PC-9 (cell line): ENCODE measurements around the gene GNL3. TPM values are rescaled to one million over a fixed set of nuclear protein-coding genes. Genes with fewer than 3 reads are reported as not detected.

Source experiments
- BruUV-seq: library from RNA; stranded (reverse); fragments of 400-500 nt; replicated peaks from 2 replicates; lab custom pipeline; 2021; lab: Mats Ljungman, UMichigan
- CTCF ChIA-PET: fragments of 300-600 bp; sonication (Branson Sonifier 250); formaldehyde crosslinking; loops from one replicate; lab custom pipeline; 2022; ENCODE audit warnings: antibody characterized with exemption; lab: Charles Lee
- POLR2A ChIA-PET: fragments of 300-600 bp; sonication (Branson Sonifier 250); formaldehyde crosslinking; loops from one replicate; lab custom pipeline; 2022; ENCODE audit warnings: antibody characterized with exemption; ENCODE audit not compliant: unreplicated experiment; lab: Charles Lee
- DNase-seq, 2 experiments: peaks; one replicate each; pipeline versions ENCODE4 v3.0.0 to v3.0.0-alpha.2; 2015 to 2022; ENCODE audit warnings: mixed read lengths in 1 of 2
- H2AFZ ChIP-seq: fragments of 200-600 bp; sonication (generic); 2 replicates; pipeline ENCODE4 v1.8.1; 2017; ENCODE audit warnings: antibody characterized with exemption
- H3F3A ChIP-seq: fragments of 200-600 bp; sonication (generic); 2 replicates; pipeline ENCODE4 v1.8.1; 2017; ENCODE audit warnings: antibody characterized with exemption, mild to moderate bottlenecking, low read depth; ENCODE audit not compliant: insufficient read depth
- H3K27ac ChIP-seq: fragments of 200-600 bp; sonication (generic); 2 replicates; pipeline ENCODE4 v1.6.1; 2016; ENCODE audit warnings: mixed run types
- H3K27me3 ChIP-seq: fragments of 200-600 bp; sonication (generic); 2 replicates; pipeline ENCODE4 v1.6.1; 2016; ENCODE audit warnings: low read depth, mixed run types; ENCODE audit not compliant: insufficient read depth
- H3K36me3 ChIP-seq: fragments of 200-600 bp; sonication (generic); 2 replicates; pipeline ENCODE4 v1.6.1; 2016; ENCODE audit warnings: low read depth, mixed run types
- H3K4me1 ChIP-seq: fragments of 200-600 bp; sonication (generic); replicated peaks from 2 replicates; pipeline ENCODE4 v1.6.1; 2016; ENCODE audit warnings: mixed run types; ENCODE audit not compliant: insufficient read depth
- H3K4me2 ChIP-seq: fragments of 200-600 bp; sonication (generic); 2 replicates; pipeline ENCODE4 v1.6.1; 2017; ENCODE audit warnings: mixed run types
- H3K4me3 ChIP-seq: fragments of 200-600 bp; sonication (generic); 2 replicates; pipeline ENCODE4 v1.6.1; 2016; ENCODE audit warnings: mixed run types
- H3K79me2 ChIP-seq: fragments of 200-600 bp; sonication (generic); 2 replicates; pipeline ENCODE4 v1.6.1; 2017; ENCODE audit warnings: low read depth, mixed run types
- H3K9me2 ChIP-seq: fragments of 200-600 bp; sonication (generic); 2 replicates; pipeline ENCODE4 v1.8.1; 2017; ENCODE audit warnings: mild to moderate bottlenecking; ENCODE audit not compliant: insufficient read depth
- H3K9me3 ChIP-seq: fragments of 200-600 bp; sonication (generic); 2 replicates; pipeline ENCODE4 v1.8.1; 2016; ENCODE audit warnings: low read depth; ENCODE audit not compliant: insufficient read depth
- H4K20me1 ChIP-seq: fragments of 200-600 bp; sonication (generic); 2 replicates; pipeline ENCODE4 v1.8.1; 2017; ENCODE audit not compliant: insufficient read depth
- CTCF ChIP-seq: fragments of 200-600 bp; sonication (generic); conservative IDR thresholded peaks from 2 replicates; pipeline ENCODE4 v1.6.1; 2017; ENCODE audit warnings: mixed run types, antibody characterized with exemption, mild to moderate bottlenecking, moderate library complexity
- EZH2 ChIP-seq: fragments of 200-600 bp; sonication (generic); IDR thresholded peaks from 2 replicates; pipeline ENCODE4 v1.8.0; 2017; ENCODE audit warnings: antibody characterized with exemption, low read depth
- intact Hi-C: fragments of 100-400 bp; cut with micrococcal nuclease; formaldehyde crosslinking; loops from one replicate; pipeline ENCODE4 v1.10.0; 2022; ENCODE audit not compliant: unreplicated experiment
- total RNA-seq: library from RNA; stranded (reverse); gene quantifications from 2 replicates; pipeline ENCODE4 v1.2.3, GENCODE V29; 2021

Gene GNL3
- total RNA-seq, 1 experiment from 2014 or later: 82.3 TPM

- ChIA-PET CTCF (no interaction called here), POLR2A (no interaction called here)
- TF ChIP-seq CTCF (no peak), EZH2 (no peak)
- Histone ChIP-seq H3K36me3 (no peaks in the 10 kb centered on the region), H2AFZ (no peak overlapping the region), H3K27ac (no peak overlapping the region), H3K27me3 (no peaks in the 10 kb centered on the region), H4K20me1 (no peaks in the 10 kb centered on the region), H3F3A (peaks cover 7% of the 10 kb centered on the region; the same call in 1 of the 2 replicates), H3K9me2 (no peaks in the 10 kb centered on the region), H3K4me1 (no peaks in the 10 kb centered on the region), H3K4me2 (no peak overlapping the region), H3K9me3 (no peaks in the 10 kb centered on the region), H3K79me2 (no peaks in the 10 kb centered on the region), H3K4me3 (no peak overlapping the region)
- DNase-seq: no peak
- BruUV-seq: no TSS peak
- intact Hi-C loops: no loop called here
Observed at GRCh38 chr3:52721002-52721729, 35.3 kb downstream of the GNL3 start.

GRCh38 chr3:52721730-52722008 is 35.8 kb downstream of the GNL3 start:
- no peak for DNase-seq
- ChIA-PET CTCF (no interaction called here), POLR2A (no interaction called here)
- intact Hi-C loops: no loop called here
- Histone ChIP-seq H3K4me1 (no peaks in the 10 kb centered on the region), H3K27ac (no peak overlapping the region), H3K4me3 (no peak overlapping the region), H3K9me3 (no peaks in the 10 kb centered on the region), H3K9me2 (no peaks in the 10 kb centered on the region), H4K20me1 (no peaks in the 10 kb centered on the region), H2AFZ (no peak overlapping the region), H3K36me3 (no peaks in the 10 kb centered on the region), H3F3A (peaks cover 7% of the 10 kb centered on the region; the same call in 1 of the 2 replicates), H3K4me2 (no peak overlapping the region), H3K79me2 (no peaks in the 10 kb centered on the region), H3K27me3 (no peaks in the 10 kb centered on the region)
- no peak for TF ChIP-seq CTCF
- no peak for TF ChIP-seq EZH2
- no TSS peak for BruUV-seq

GRCh38 chr3:52722491-52722890 is 36.7 kb downstream of the GNL3 start:
- Histone ChIP-seq H3K4me3 (no peak overlapping the region), H3K4me1 (no peaks in the 10 kb centered on the region), H3F3A (peaks cover 7% of the 10 kb centered on the region; the same call in 1 of the 2 replicates), H3K27ac (no peak overlapping the region), H4K20me1 (no peaks in the 10 kb centered on the region), H3K27me3 (no peaks in the 10 kb centered on the region), H3K4me2 (no peak overlapping the region), H3K36me3 (0 out of 2 replicates have a peak, but pooled peaks cover under 1% of the 10 kb centered on the region), H3K9me2 (no peaks in the 10 kb centered on the region), H3K79me2 (no peaks in the 10 kb centered on the region), H2AFZ (no peak overlapping the region), H3K9me3 (peaks cover 2% of the 10 kb centered on the region; the same call in 1 of the 2 replicates)
- ChIA-PET POLR2A (no interaction called here), CTCF (no interaction called here)
- intact Hi-C loops: no loop called here
- TF ChIP-seq CTCF (no peak), EZH2 (no peak)
- no peak for DNase-seq
- BruUV-seq: no TSS peak
